ENCODE measurements around the gene ALKBH2.
A peak's percentile ranks its signal among the peaks of the same experiment; 100 is the strongest.
"Not testable (repeated sequence)": the region's sequence is repeated elsewhere in the genome, so short reads cannot be mapped to it uniquely, and the experiment has no call there.

ALKBH2 gene

GRCh38 chr12:109065853-109066193 is 27.4 kb downstream of the ALKBH2 start:
- no peak for DNase-seq

GRCh38 chr12:109065154-109065852 is 28.0 kb downstream of the ALKBH2 start:
- no peak for DNase-seq

- no peak for DNase-seq
Observed at GRCh38 chr12:109064143-109064542, 29.1 kb downstream of the ALKBH2 start.

- DNase-seq, result no peak
Observed at GRCh38 chr12:109058773-109059172, 34.5 kb downstream of the ALKBH2 start.

GRCh38 chr12:109057376-109057775 is 35.9 kb downstream of the ALKBH2 start:
- DNase-seq, result no peak

GRCh38 chr12:109056891-109057290 is 36.4 kb downstream of the ALKBH2 start:
- no peak for DNase-seq

- no peak for DNase-seq
Observed at GRCh38 chr12:109054520-109054919, 38.8 kb downstream of the ALKBH2 start.

GRCh38 chr12:109054124-109054513 is 39.2 kb downstream of the ALKBH2 start:
- not testable (repeated sequence) for DNase-seq

- no peak for DNase-seq
Observed at GRCh38 chr12:109053382-109054123, 39.7 kb downstream of the ALKBH2 start.

- peak; percentile 88 for DNase-seq
Observed at GRCh38 chr12:109052414-109053323, 40.6 kb downstream of the ALKBH2 start, which contains the start of gene USP30. TSS of gene USP30 (plus strand) at chr12:109052576. CDS start at chr12:109052679, 103 bp downstream.

- no peak for DNase-seq
Observed at GRCh38 chr12:109052097-109052413, 41.2 kb downstream of the ALKBH2 start.

GRCh38 chr12:109049794-109050193 is 43.5 kb downstream of the ALKBH2 start:
- DNase-seq, result not testable (repeated sequence)

GRCh38 chr12:109048706-109049105 is 44.6 kb downstream of the ALKBH2 start:
- DNase-seq, result not testable (repeated sequence)

GRCh38 chr12:109047081-109047805 is 46.0 kb downstream of the ALKBH2 start:
- DNase-seq, result no peak

- no peak for DNase-seq
Observed at GRCh38 chr12:109044241-109044640, 49.0 kb downstream of the ALKBH2 start.

All from NCI-H1105 (cell line).